Stimulated activated CD8-positive, alpha-beta memory T cell treated with anti-CD3 and anti-CD28 coated beads, Interleukin-4, amount 100 ng/mL, for 1 hour (primary cell): ENCODE data around the gene KCNA2.
A peak's percentile ranks its signal among the peaks of the same experiment; 100 is the strongest.

Experiments used
- DNase-seq, 2 donors: peaks; one replicate each; pipeline ENCODE4 v3.0.0-alpha.2; 2020; ENCODE audit warnings: low read depth in 2 of 2, low spot score in 1 of 2

KCNA2 gene

GRCh38 chr1:110572751-110573150, 33.4 kb downstream of the KCNA2 start:
- DNase-seq: no peak

GRCh38 chr1:110570901-110571300, 35.3 kb downstream of the KCNA2 start:
- no peak for DNase-seq

- DNase-seq: no peak
Observed at GRCh38 chr1:110570307-110570706, 35.9 kb downstream of the KCNA2 start.

GRCh38 chr1:110566836-110567235, 39.3 kb downstream of the KCNA2 start:
- no peak for DNase-seq

- no peak for DNase-seq
Observed at GRCh38 chr1:110565565-110565964, 40.6 kb downstream of the KCNA2 start.

GRCh38 chr1:110563089-110563488, 43.1 kb downstream of the KCNA2 start:
- DNase-seq: no peak

- no peak for DNase-seq
Observed at GRCh38 chr1:110561596-110561995, 44.6 kb downstream of the KCNA2 start.

GRCh38 chr1:110559157-110559556, 47.0 kb downstream of the KCNA2 start:
- DNase-seq: no peak

GRCh38 chr1:110557481-110557880, 48.7 kb downstream of the KCNA2 start:
- DNase-seq: no peak

- no peak for DNase-seq
Observed at GRCh38 chr1:110556471-110556807, 49.7 kb downstream of the KCNA2 start.

GRCh38 chr1:110555807-110556470, 50.2 kb downstream of the KCNA2 start:
- DNase-seq: no peak

- peak in 1 of 2 donors; percentile 32 for DNase-seq
Observed at GRCh38 chr1:110554871-110555801, 51.0 kb downstream of the KCNA2 start.

- DNase-seq: no peak
Observed at GRCh38 chr1:110551278-110551809, 54.8 kb downstream of the KCNA2 start.

- DNase-seq: no peak
Observed at GRCh38 chr1:110549831-110550230, 56.3 kb downstream of the KCNA2 start.

GRCh38 chr1:110548381-110548780, 57.8 kb downstream of the KCNA2 start:
- no peak for DNase-seq

GRCh38 chr1:110547017-110547416, 59.1 kb downstream of the KCNA2 start:
- DNase-seq: no peak

- DNase-seq: no peak
Observed at GRCh38 chr1:110545492-110545891, 60.7 kb downstream of the KCNA2 start.

- DNase-seq: no peak
Observed at GRCh38 chr1:110544753-110545152, 61.4 kb downstream of the KCNA2 start.
